RWPE2 (cell line): ENCODE measurements around the gene EYA2.
"Not testable (repeated sequence)": the region's sequence is repeated elsewhere in the genome, so short reads cannot be mapped to it uniquely, and the experiment has no call there.

Experiments used
- ATAC-seq: fragments of 200-7000 bp; cut with Tn5 transposase; 3 replicates; pipeline ENCODE4 v1.9.1; 2021; ENCODE audit warnings: low read depth
- DNase-seq: peaks from one replicate; pipeline ENCODE4 v3.0.0-alpha.2; 2020; ENCODE audit warnings: low spot score
- H3K27ac ChIP-seq: fragments of 450-650 bp; 2 replicates; pipeline ENCODE4 v1.5.1; 2017; ENCODE audit warnings: mild to moderate bottlenecking; ENCODE audit not compliant: poor library complexity, severe bottlenecking
- H3K27me3 ChIP-seq: fragments of 250-450 bp; sonication (Bioruptor Pico); 2 replicates; pipeline ENCODE4 v1.5.1; 2021; ENCODE audit warnings: mild to moderate bottlenecking, moderate library complexity; ENCODE audit not compliant: insufficient read depth, poor library complexity, severe bottlenecking
- H3K36me3 ChIP-seq: fragments of 250-450 bp; sonication (Bioruptor Pico); 2 replicates; pipeline ENCODE4 v1.5.1; 2020; ENCODE audit warnings: low read depth, mild to moderate bottlenecking, moderate library complexity
- H3K4me1 ChIP-seq: fragments of 250-450 bp; sonication (Bioruptor Pico); 2 replicates; pipeline ENCODE4 v1.5.1; 2021; ENCODE audit warnings: mild to moderate bottlenecking, moderate library complexity; ENCODE audit not compliant: insufficient read depth, poor library complexity, severe bottlenecking
- H3K4me3 ChIP-seq: fragments of 250-450 bp; sonication (Bioruptor Pico); 2 replicates; pipeline ENCODE4 v1.5.1; 2021; ENCODE audit warnings: mild to moderate bottlenecking, moderate library complexity; ENCODE audit not compliant: severe bottlenecking
- H3K9me3 ChIP-seq: fragments of 250-450 bp; sonication (Bioruptor Pico); 2 replicates; pipeline ENCODE4 v1.5.1; 2021; ENCODE audit warnings: mild to moderate bottlenecking, moderate library complexity; ENCODE audit not compliant: severe bottlenecking
- TF ChIP-seq, protein P1 (sequence below): fragments of 450-650 bp; IDR thresholded peaks from one replicate; pipeline ENCODE4 v1.5.1; 2017; ENCODE audit warnings: mild to moderate bottlenecking, moderate library complexity; ENCODE audit not compliant: poor library complexity, severe bottlenecking

EYA2 gene

DNA sequence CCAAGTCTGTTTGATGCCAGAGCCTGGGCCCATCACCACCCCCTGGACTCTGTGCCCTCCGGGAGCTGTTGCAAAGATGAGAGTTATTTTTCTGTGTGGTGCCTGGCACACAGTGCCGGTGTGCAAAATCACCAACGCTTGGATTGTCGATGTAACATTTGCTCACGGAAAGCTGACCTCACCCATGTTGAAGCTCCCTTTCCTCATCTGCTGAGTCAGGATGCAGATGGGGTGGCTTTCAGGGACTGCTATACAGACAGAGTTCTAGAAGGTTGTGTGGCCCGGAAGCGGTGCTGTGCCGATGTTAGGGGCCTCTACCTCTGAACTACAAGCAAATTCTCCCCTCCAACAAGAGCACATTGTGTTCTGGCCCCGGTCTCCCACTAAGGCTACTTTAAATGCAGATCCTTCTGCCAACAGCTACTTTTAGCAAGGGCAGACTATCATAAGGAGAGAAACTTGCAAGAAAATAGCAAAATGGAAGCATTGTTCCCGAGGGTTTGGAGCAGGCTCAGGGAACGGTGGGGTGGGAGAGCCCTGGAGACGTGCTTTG, 34.0 kb downstream of the EYA2 start:
- no peaks in the 10 kb centered on the region for H3K27me3 ChIP-seq
- TF ChIP-seq, protein P1, sequence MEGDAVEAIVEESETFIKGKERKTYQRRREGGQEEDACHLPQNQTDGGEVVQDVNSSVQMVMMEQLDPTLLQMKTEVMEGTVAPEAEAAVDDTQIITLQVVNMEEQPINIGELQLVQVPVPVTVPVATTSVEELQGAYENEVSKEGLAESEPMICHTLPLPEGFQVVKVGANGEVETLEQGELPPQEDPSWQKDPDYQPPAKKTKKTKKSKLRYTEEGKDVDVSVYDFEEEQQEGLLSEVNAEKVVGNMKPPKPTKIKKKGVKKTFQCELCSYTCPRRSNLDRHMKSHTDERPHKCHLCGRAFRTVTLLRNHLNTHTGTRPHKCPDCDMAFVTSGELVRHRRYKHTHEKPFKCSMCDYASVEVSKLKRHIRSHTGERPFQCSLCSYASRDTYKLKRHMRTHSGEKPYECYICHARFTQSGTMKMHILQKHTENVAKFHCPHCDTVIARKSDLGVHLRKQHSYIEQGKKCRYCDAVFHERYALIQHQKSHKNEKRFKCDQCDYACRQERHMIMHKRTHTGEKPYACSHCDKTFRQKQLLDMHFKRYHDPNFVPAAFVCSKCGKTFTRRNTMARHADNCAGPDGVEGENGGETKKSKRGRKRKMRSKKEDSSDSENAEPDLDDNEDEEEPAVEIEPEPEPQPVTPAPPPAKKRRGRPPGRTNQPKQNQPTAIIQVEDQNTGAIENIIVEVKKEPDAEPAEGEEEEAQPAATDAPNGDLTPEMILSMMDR = no peak

DNA sequence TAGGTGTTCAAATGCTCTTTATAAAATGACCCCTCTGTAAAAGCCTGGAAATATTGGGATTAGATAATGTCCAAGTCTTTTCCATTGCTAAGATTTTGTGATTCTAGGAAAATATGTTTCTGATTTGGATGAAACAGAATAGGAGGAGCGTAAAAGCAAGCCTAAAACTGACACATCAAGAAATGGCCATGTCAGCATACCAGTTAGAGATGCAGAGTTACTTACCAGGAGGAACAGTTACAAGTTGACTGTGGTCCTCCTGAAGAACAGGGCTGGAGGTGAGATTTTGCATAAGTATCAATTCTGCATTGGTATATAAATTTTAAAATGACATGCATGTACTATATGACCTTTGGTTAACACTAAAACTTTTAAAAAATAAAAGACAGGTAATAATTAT, 35.3 kb downstream of the EYA2 start:
- Histone ChIP-seq H3K4me1 (no peaks in the 10 kb centered on the region), H3K36me3 (no peaks in the 10 kb centered on the region), H3K9me3 (no peaks in the 10 kb centered on the region), H3K27me3 (no peaks in the 10 kb centered on the region), H3K27ac (no peak overlapping the region), H3K4me3 (no peak overlapping the region)
- DNase-seq = no peak
- ATAC-seq = no peak
- TF ChIP-seq, protein P1 = no peak

More for the DNA sequence above, 34.0 kb downstream of the EYA2 start:
- no peaks in the 10 kb centered on the region for H3K36me3 ChIP-seq
- DNase-seq = no peak
- H3K4me3 ChIP-seq = no peak overlapping the region
- no peak for ATAC-seq
- no peak overlapping the region for H3K27ac ChIP-seq
- H3K9me3 ChIP-seq = no peaks in the 10 kb centered on the region
- no peaks in the 10 kb centered on the region for H3K4me1 ChIP-seq

DNA sequence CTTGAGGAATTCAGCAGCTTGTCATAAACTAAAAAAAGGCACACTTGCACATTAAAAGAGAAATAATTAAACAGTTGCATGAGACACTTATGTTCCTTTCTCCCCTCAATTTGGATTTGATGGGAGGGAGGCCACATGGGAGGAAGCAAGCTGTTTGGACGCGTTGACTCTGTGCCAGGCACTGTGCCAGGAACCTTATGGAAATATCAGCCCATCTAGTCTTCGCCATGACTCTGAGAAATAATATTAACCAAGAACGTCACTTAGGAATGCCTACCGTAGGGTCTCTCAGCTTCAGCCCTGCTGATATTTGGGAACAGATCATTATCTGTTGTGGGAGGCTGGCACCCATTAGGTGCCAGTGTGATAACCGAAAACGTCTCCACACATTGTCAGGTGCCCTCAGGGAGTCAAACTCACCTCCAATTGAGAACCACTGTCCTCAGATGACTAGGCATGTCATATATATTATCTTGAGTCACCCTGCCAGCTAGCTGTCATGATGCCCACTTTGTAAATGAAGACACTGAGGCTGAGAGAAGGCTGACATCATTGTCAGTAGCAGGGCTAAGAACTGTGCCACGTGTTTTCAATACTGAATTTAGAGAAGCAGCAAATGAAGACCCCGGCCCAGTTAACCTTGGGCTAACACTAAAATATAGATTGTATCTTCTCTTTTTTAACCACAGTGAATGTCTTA, 36.1 kb downstream of the EYA2 start:
- Histone ChIP-seq H3K4me1 (no peaks in the 10 kb centered on the region), H3K27ac (no peak overlapping the region), H3K4me3 (no peak overlapping the region), H3K9me3 (no peaks in the 10 kb centered on the region), H3K36me3 (no peaks in the 10 kb centered on the region), H3K27me3 (no peaks in the 10 kb centered on the region)
- no peak for ATAC-seq
- no peak for DNase-seq
- TF ChIP-seq, protein P1 = no peak

DNA sequence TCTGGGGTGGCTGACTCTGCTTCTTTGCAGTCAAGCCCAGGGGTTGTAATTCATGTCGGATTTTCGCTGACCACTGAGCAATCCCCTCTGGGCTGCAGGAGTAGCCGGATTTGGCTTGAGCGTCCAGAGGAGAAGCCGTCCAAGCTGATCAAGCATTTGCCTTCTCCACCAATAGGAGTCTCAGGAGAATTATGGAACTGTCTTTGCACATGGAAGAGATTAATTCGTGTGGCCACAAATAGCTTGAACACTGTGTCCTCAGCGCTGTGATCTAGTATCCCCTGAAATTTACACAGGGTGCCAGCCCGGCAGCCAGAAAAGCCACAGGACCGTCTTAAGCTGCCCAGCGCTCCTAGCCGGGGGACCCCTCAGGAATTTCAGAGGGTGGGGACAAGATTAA, 37.1 kb downstream of the EYA2 start:
- H3K4me1 ChIP-seq = no peaks in the 10 kb centered on the region
- DNase-seq (no peak), ATAC-seq (no peak)
- TF ChIP-seq, protein P1 = no peak
- no peaks in the 10 kb centered on the region for H3K9me3 ChIP-seq
- no peaks in the 10 kb centered on the region for H3K36me3 ChIP-seq
- no peak overlapping the region for H3K27ac ChIP-seq
- H3K4me3 ChIP-seq = no peak overlapping the region
- no peaks in the 10 kb centered on the region for H3K27me3 ChIP-seq

DNA sequence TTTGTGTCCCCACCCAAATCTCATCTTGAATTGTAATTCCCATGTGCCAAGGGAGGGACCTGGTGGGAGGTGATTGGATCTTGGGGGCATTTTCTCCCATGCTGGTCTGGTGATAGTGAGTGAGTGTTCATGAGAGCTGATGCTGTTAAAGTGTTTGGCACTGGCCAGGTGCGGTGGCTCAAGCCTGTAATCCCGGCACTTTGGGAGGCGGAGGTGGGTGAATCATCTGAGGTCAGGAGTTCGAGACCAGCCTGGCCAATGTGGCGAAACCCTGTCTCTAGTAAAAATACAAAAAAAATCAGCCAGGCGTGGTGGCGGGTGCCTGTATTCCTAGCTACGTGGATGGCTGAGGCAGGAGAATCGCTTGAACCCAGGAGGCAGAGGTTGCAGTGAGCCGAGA, 37.8 kb downstream of the EYA2 start:
- not testable (repeated sequence) for H3K4me3 ChIP-seq, H3K9me3 ChIP-seq, H3K27ac ChIP-seq, DNase-seq, H3K4me1 ChIP-seq, H3K27me3 ChIP-seq, H3K36me3 ChIP-seq
- ATAC-seq = peak; percentile 41; the same call in 2 of the 3 replicates
